Endothelial cell of umbilical vein (primary cell): Measurements from ENCODE around the gene RCAN1. TPM values are rescaled to one million over a fixed set of nuclear protein-coding genes. Genes with fewer than 3 reads are reported as not detected.
A peak's percentile ranks its signal among the peaks of the same experiment; 100 is the strongest.

ENCODE experiments used
- BruUV-seq: library from RNA; stranded (reverse); fragments of 400-500 nt; replicated peaks from 2 replicates; lab custom pipeline; 2021; lab: Mats Ljungman, UMichigan
- CTCF ChIA-PET: fragments of 300-600, 350-600 bp; sonication (Branson Sonifier 250); formaldehyde crosslinking; loops from one replicate; lab custom pipeline; 2021; ENCODE audit warnings: antibody characterized with exemption, inconsistent platforms; lab: Charles Lee
- POLR2A ChIA-PET: fragments of 300-600, 350-600 bp; sonication (Branson Sonifier 250); formaldehyde crosslinking; loops from one replicate; lab custom pipeline; 2021; ENCODE audit warnings: antibody characterized with exemption, inconsistent platforms; lab: Charles Lee
- DNase-seq: peaks from one replicate; pipeline ENCODE4 v3.0.0-alpha.2; 2011; ENCODE audit warnings: low read depth, low spot score
- FAIRE-seq: peaks from 2 replicates; lab custom pipeline; 2011; peaks lifted over from hg19 to GRCh38; lab: Jason Lieb, UNC
- H2AFZ ChIP-seq: 2 replicates; pipeline ENCODE4 v1.6.0; 2012; ENCODE audit warnings: low read depth, low read length, control low read depth, inconsistent platforms
- H3K27ac ChIP-seq: 2 replicates; pipeline ENCODE4 v1.5.1; 2011; ENCODE audit warnings: low read depth, mild to moderate bottlenecking, control low read depth, low read length, moderate library complexity; ENCODE audit not compliant: insufficient read depth
- H3K27me3 ChIP-seq, 2 experiments: 2 replicates each; pipeline versions ENCODE4 v1.6.0 to v1.6.1; 2011; ENCODE audit warnings: low read length in 2 of 2, mixed read lengths in 1 of 2; ENCODE audit not compliant: control insufficient read depth in 2 of 2, insufficient read depth in 2 of 2
- H3K36me3 ChIP-seq, 2 experiments: 2 replicates in 1 of 2; 3 replicates in 1 of 2; pipeline ENCODE4 v1.5.1; 2011; ENCODE audit warnings: low read length in 2 of 2, mild to moderate bottlenecking in 1 of 2, moderate library complexity in 1 of 2; ENCODE audit not compliant: control insufficient read depth in 2 of 2, insufficient read depth in 2 of 2; ENCODE audit errors: extremely low read depth in 1 of 2
- H3K4me1 ChIP-seq: 3 replicates; pipeline ENCODE4 v1.5.1; 2011; ENCODE audit warnings: mild to moderate bottlenecking, low read length; ENCODE audit not compliant: control insufficient read depth, insufficient read depth; ENCODE audit errors: extremely low read depth
- H3K4me2 ChIP-seq: 2 replicates; pipeline ENCODE4 v1.6.1; 2011; ENCODE audit warnings: low read length, control low read depth, mixed read lengths; ENCODE audit not compliant: insufficient read depth
- H3K4me3 ChIP-seq, 3 experiments: fragments of 200-600 bp in 1 of 3; sonication (generic), shearing (Covaris generic) in 1 of 3; replicated peaks in 1 of 3; 2 replicates each; pipeline ENCODE4 v1.5.1; 2011 to 2016; ENCODE audit warnings: control low read depth in 3 of 3, low read length in 3 of 3, mild to moderate bottlenecking in 2 of 3, inconsistent platforms in 1 of 3, low read depth in 1 of 3, moderate library complexity in 1 of 3; ENCODE audit not compliant: insufficient read depth in 1 of 3
- H3K79me2 ChIP-seq: 2 replicates; pipeline ENCODE4 v1.6.0; 2012; ENCODE audit warnings: low read length, inconsistent platforms; ENCODE audit not compliant: control insufficient read depth, insufficient read depth
- H3K9ac ChIP-seq: replicated peaks from 2 replicates; pipeline ENCODE3; 2011; ENCODE audit warnings: low read length, control low read depth; ENCODE audit not compliant: insufficient read depth; ENCODE audit errors: extremely low read depth
- H3K9me1 ChIP-seq: replicated peaks from 3 replicates; pipeline ENCODE4 v1.6.0; 2011; ENCODE audit warnings: mild to moderate bottlenecking, low read length; ENCODE audit not compliant: control insufficient read depth, insufficient read depth; ENCODE audit errors: extremely low read depth
- H3K9me3 ChIP-seq: replicated peaks from 2 replicates; pipeline ENCODE4 v1.5.1; 2012; ENCODE audit warnings: low read length, inconsistent platforms; ENCODE audit not compliant: control insufficient read depth, insufficient read depth
- H4K20me1 ChIP-seq: replicated peaks from 2 replicates; pipeline ENCODE3; 2011; ENCODE audit warnings: mild to moderate bottlenecking, low read length; ENCODE audit not compliant: control insufficient read depth, insufficient read depth; ENCODE audit errors: extremely low read depth
- CTCF ChIP-seq, 2 donors: IDR thresholded peaks; 1 replicate in 1 of 2; 2 replicates in 1 of 2; pipeline ENCODE4 v1.5.1; 2011; ENCODE audit warnings: low read length in 2 of 2, mild to moderate bottlenecking in 2 of 2, moderate library complexity in 2 of 2, control low read depth in 1 of 2, inconsistent platforms in 1 of 2, low read depth in 1 of 2; ENCODE audit not compliant: insufficient read depth in 1 of 2; ENCODE audit errors: extremely low read depth in 1 of 2
- EZH2 ChIP-seq: IDR thresholded peaks from 2 replicates; pipeline ENCODE4 v1.6.1; 2012; ENCODE audit warnings: borderline replicate concordance, low read depth, mild to moderate bottlenecking, moderate library complexity, low read length, inconsistent platforms; ENCODE audit not compliant: severe bottlenecking
- FOS ChIP-seq: IDR thresholded peaks from 2 replicates; pipeline ENCODE4 v1.6.1; 2011; ENCODE audit warnings: mild to moderate bottlenecking, low read length, moderate library complexity, borderline replicate concordance; ENCODE audit not compliant: insufficient read depth
- GATA2 ChIP-seq: IDR thresholded peaks from 2 replicates; pipeline ENCODE4 v1.7.0; 2011; ENCODE audit warnings: low read depth, mild to moderate bottlenecking, moderate library complexity, mixed read lengths, low read length; ENCODE audit not compliant: insufficient read length, insufficient read depth
- JUN ChIP-seq: IDR thresholded peaks from 2 replicates; pipeline ENCODE4 v1.6.1; 2011; ENCODE audit warnings: borderline replicate concordance, low read depth; ENCODE audit not compliant: insufficient read length, insufficient read depth
- MAX ChIP-seq: IDR thresholded peaks from 2 replicates; pipeline ENCODE4 v1.6.1; 2011; ENCODE audit not compliant: insufficient read depth, insufficient read length
- MYC ChIP-seq: IDR thresholded peaks from one replicate; pipeline ENCODE4 v1.6.1; 2011; ENCODE audit warnings: mild to moderate bottlenecking, low read depth, low read length
- POLR2A ChIP-seq: IDR thresholded peaks from 2 replicates; pipeline ENCODE4 v1.6.1; 2012; ENCODE audit warnings: low read depth, mild to moderate bottlenecking, control low read depth, low read length
- POLR2AphosphoS5 ChIP-seq: IDR thresholded peaks from 2 replicates; pipeline ENCODE4 v1.6.1; 2012; ENCODE audit warnings: low read depth, mild to moderate bottlenecking, control low read depth, low read length, moderate library complexity; ENCODE audit not compliant: insufficient read depth
- dilution Hi-C: fragments of 300-500 bp; cut with MboI; formaldehyde crosslinking; loops from one replicate; pipeline ENCODE4 v1.15.0; 2019; ENCODE audit warnings: low sequenced_read_pairs; ENCODE audit not compliant: extremely low pct_ligation_motif_present
- intact Hi-C: fragments of 100-400 bp; cut with micrococcal nuclease; formaldehyde crosslinking; loops from one replicate; pipeline ENCODE4 v1.10.0; 2022
- polyA plus RNA-seq, 4 experiments: library from polyadenylated mRNA; depleted of rRNA in 3 of 4; stranded (reverse) in 3 of 4; unstranded in 1 of 4; fragments of >200 nt; gene quantifications; 2 replicates each; pipeline versions ENCODE4 v1.2.1 to v1.2.3, GENCODE V29; 2011 to 2012; ENCODE audit warnings: missing spikeins in 1 of 4
- total RNA-seq: library from RNA; stranded (reverse); gene quantifications from 2 replicates; pipeline ENCODE4 v1.2.3, GENCODE V29; 2021

The RCAN1 gene
- total and polyA plus RNA-seq, 2 donors (not counting 3 experiments of a cell fraction or from before 2014, with no cell fraction given), result 9.7 to 16.5 TPM

- POLR2A ChIA-PET, result no interaction called here
- BruUV-seq, result no TSS peak
- TF ChIP-seq FOS (no peak), JUN (no peak), MYC (no peak), POLR2AphosphoS5 (no peak), MAX (no peak), EZH2 (no peak), CTCF (IDR thresholded peaks at IDR 0.05; ENCODE audit: extremely low read depth in 1 of 2, insufficient read depth in 1 of 2, low read depth in 1 of 2, low read length in 2 of 2) (no peak), GATA2 (no peak), POLR2A (no peak)
- no peaks in the 10 kb centered on the region for H3K79me2 ChIP-seq
- dilution Hi-C loops (no loop called here), intact Hi-C loops (no loop called here)
- peak; percentile 28 for FAIRE-seq
- H2AFZ ChIP-seq, result no peak overlapping the region
- H3K36me3 ChIP-seq, result no peaks in the 10 kb centered on the region
- no peak overlapping the region for H3K9ac ChIP-seq
- no peaks in the 10 kb centered on the region for H3K9me3 ChIP-seq
- H3K9me1 ChIP-seq, result no peaks in the 10 kb centered on the region
- CTCF ChIA-PET, result interaction anchor here (1.0 to 13.7 kb wide), 2 partner anchors 24 to 99 kb away, joined by 4 to 394 read pairs; partner anchors contain the start of gene KCNE1
- no peaks in the 10 kb centered on the region for H3K4me1 ChIP-seq
- no peaks in the 10 kb centered on the region for H3K27me3 ChIP-seq
- H3K4me2 ChIP-seq, result no peak overlapping the region
- DNase-seq, result no peak
- H3K4me3 ChIP-seq, result no peak overlapping the region
- no peak overlapping the region for H3K27ac ChIP-seq
- H4K20me1 ChIP-seq, result no peaks in the 10 kb centered on the region
Observed at GRCh38 chr21:34606621-34607020, 8.3 kb downstream of the RCAN1 start.
